NCI-H345 treated with DMSO at 0.1 percent for 48 hours (cell line): ENCODE data around the gene BCAS3.
"Not testable (repeated sequence)": the region's sequence is repeated elsewhere in the genome, so short reads cannot be mapped to it uniquely, and the experiment has no call there.

Source experiments
- DNase-seq: peaks from one replicate; lab custom pipeline; 2025; ENCODE audit not compliant: unreplicated experiment; lab: John Stamatoyannopoulos, UW

The BCAS3 gene

GRCh38 chr17:61352781-61353491, 675.3 kb downstream of the BCAS3 start:
- no peak for DNase-seq

GRCh38 chr17:61353615-61354014, 676.0 kb downstream of the BCAS3 start:
- DNase-seq, result no peak

- DNase-seq, result no peak
These were observed 677.5 kb downstream of the BCAS3 start for GRCh38 chr17:61354895-61355874.

- not testable (repeated sequence) for DNase-seq
These were observed 679.4 kb downstream of the BCAS3 start for GRCh38 chr17:61357061-61357460.

GRCh38 chr17:61359513-61359912, 681.9 kb downstream of the BCAS3 start:
- not testable (repeated sequence) for DNase-seq

GRCh38 chr17:61360318-61360943, 682.8 kb downstream of the BCAS3 start:
- no peak for DNase-seq

GRCh38 chr17:61361084-61361483, 683.4 kb downstream of the BCAS3 start:
- no peak for DNase-seq

GRCh38 chr17:61362396-61362795, 684.7 kb downstream of the BCAS3 start:
- DNase-seq, result no peak

- DNase-seq, result no peak
These were observed 685.4 kb downstream of the BCAS3 start for GRCh38 chr17:61362852-61363600.

- DNase-seq, result no peak
These were observed 686.2 kb downstream of the BCAS3 start for GRCh38 chr17:61363601-61364462.

GRCh38 chr17:61364463-61364846, 686.8 kb downstream of the BCAS3 start:
- DNase-seq, result no peak

- no peak for DNase-seq
These were observed 688.5 kb downstream of the BCAS3 start for GRCh38 chr17:61366076-61366714.

GRCh38 chr17:61366715-61367413, 689.2 kb downstream of the BCAS3 start:
- DNase-seq, result no peak

- no peak for DNase-seq
These were observed 690.6 kb downstream of the BCAS3 start for GRCh38 chr17:61368049-61368831.

GRCh38 chr17:61368832-61369450, 691.3 kb downstream of the BCAS3 start:
- no peak for DNase-seq

GRCh38 chr17:61369751-61370150, 692.1 kb downstream of the BCAS3 start:
- DNase-seq, result no peak

- DNase-seq, result no peak
These were observed 693.5 kb downstream of the BCAS3 start for GRCh38 chr17:61371179-61371578.

GRCh38 chr17:61371606-61372005, 694.0 kb downstream of the BCAS3 start:
- no peak for DNase-seq
